Upper lobe of left lung (tissue), 6 donors: Measurements from ENCODE around the gene RAN. TPM values are rescaled to one million over a fixed set of nuclear protein-coding genes. Genes with fewer than 3 reads are reported as not detected.

Experiments
- ATAC-seq, 2 donors: fragments of 200-7000 bp; cut with Tn5 transposase; one replicate each; pipeline ENCODE4 v1.9.1; 2022; ENCODE audit warnings: mild to moderate bottlenecking in 2 of 2, moderate library complexity in 2 of 2; ENCODE audit not compliant: low FRiP score in 2 of 2
- DNase-seq, 2 donors: peaks; one replicate each; pipeline ENCODE4 v3.0.0-alpha.2; 2019 to 2020
- H3K27ac ChIP-seq, 4 donors: fragments of 200-600 bp; sonication (generic); one replicate each; pipeline ENCODE4 v1.5.1; 2016 to 2019
- H3K27me3 ChIP-seq, 4 donors: fragments of 200-600 bp; sonication (generic); one replicate each; pipeline ENCODE4 v1.5.1; 2017 to 2019
- H3K36me3 ChIP-seq, 4 donors: fragments of 200-600 bp; sonication (generic); one replicate each; pipeline ENCODE4 v1.5.1; 2016 to 2019
- H3K4me1 ChIP-seq, 4 donors: fragments of 200-600 bp; sonication (generic); one replicate each; pipeline ENCODE4 v1.5.1; 2018 to 2019
- H3K4me3 ChIP-seq, 4 donors: fragments of 200-600 bp; sonication (generic); one replicate each; pipeline ENCODE4 v1.5.1; 2017 to 2019; ENCODE audit warnings: mild to moderate bottlenecking in 2 of 4, moderate library complexity in 1 of 4
- H3K9me3 ChIP-seq, 4 donors: fragments of 200-600 bp; sonication (generic); one replicate each; pipeline ENCODE4 v1.5.1; 2018 to 2019
- CTCF ChIP-seq, 6 experiments: fragments of 450-650 bp in 4 of 6; fragments of 200-600 bp in 2 of 6; sonication (generic) in 2 of 6; IDR thresholded peaks; one replicate each; pipeline ENCODE4 v1.5.1; 2016 to 2019; ENCODE audit warnings: antibody characterized with exemption in 6 of 6
- EP300 ChIP-seq, 4 donors: sonication (generic); formaldehyde crosslinking; IDR thresholded peaks; one replicate each; pipeline ENCODE4 v1.5.1; 2017; ENCODE audit warnings: antibody characterized with exemption in 4 of 4, control low read depth in 2 of 4
- POLR2A ChIP-seq, 4 donors: fragments of 450-650 bp; IDR thresholded peaks; one replicate each; pipeline ENCODE4 v1.5.1; 2016 to 2017; ENCODE audit warnings: antibody characterized with exemption in 4 of 4, mild to moderate bottlenecking in 2 of 4
- POLR2AphosphoS5 ChIP-seq, 2 donors: sonication (generic); formaldehyde crosslinking; IDR thresholded peaks; one replicate each; pipeline ENCODE4 v1.5.1; 2017; ENCODE audit warnings: antibody characterized with exemption in 2 of 2
- WGBS, 2 donors: methylation state at CpG; one replicate each; pipeline ENCODE4 v1.1.5; 2017 to 2018; 5-methylcytosine and 5-hydroxymethylcytosine counted together
- total RNA-seq, 6 donors: library from RNA; depleted of rRNA in 4 of 6; stranded (reverse); fragments of >200 nt in 4 of 6; gene quantifications; one replicate each; pipeline versions ENCODE4 v1.1.0 to v1.2.1, GENCODE V29; 2016 to 2021
- donor health status: DM: no; HTN: no; CAD: no; lungs with moderate emphysema.
- donor health status: DM: no; HTN: yes; CAD: no; lungs with severe emphysema.

RAN gene
- total RNA-seq, 6 donors from 2014 or later, result 75.4 to 406 (median 188) TPM

- Histone ChIP-seq H3K4me1 (peaks cover 0 to 2% (median 0%) of the 10 kb centered on the region in 4 donors), H3K27ac (no peak overlapping the region), H3K9me3 (no peaks in the 10 kb centered on the region), H3K4me3 (no peak overlapping the region), H3K36me3 (no peaks in the 10 kb centered on the region), H3K27me3 (no peaks in the 10 kb centered on the region)
- no peak for DNase-seq
- ATAC-seq, result no peak
- TF ChIP-seq POLR2A (IDR thresholded peaks at IDR 0.05) (no peak), EP300 (IDR thresholded peaks at IDR 0.05) (no peak), CTCF (IDR thresholded peaks at IDR 0.05) (no peak), POLR2AphosphoS5 (IDR thresholded peaks at IDR 0.05) (no peak)
- 62 to 65% methylated on average over 7 of the region's 7 CpGs for WGBS, 2 donors
These were observed 22.1 kb upstream of the RAN start for GRCh38 chr12:130849561-130850417.

- ATAC-seq, result no peak
- no peak for TF ChIP-seq EP300 (IDR thresholded peaks at IDR 0.05)
- TF ChIP-seq POLR2AphosphoS5 (IDR thresholded peaks at IDR 0.05), result no peak
- no peak for TF ChIP-seq CTCF (IDR thresholded peaks at IDR 0.05)
- no peak for DNase-seq
- WGBS, 2 donors, result 75 to 76% methylated on average over 12 of the region's 12 CpGs
- Histone ChIP-seq H3K4me3 (no peak overlapping the region), H3K4me1 (peaks cover 0 to 2% (median 0%) of the 10 kb centered on the region in 4 donors), H3K9me3 (no peaks in the 10 kb centered on the region), H3K27me3 (no peaks in the 10 kb centered on the region), H3K36me3 (no peaks in the 10 kb centered on the region), H3K27ac (no peak overlapping the region)
These were observed 21.3 kb upstream of the RAN start for GRCh38 chr12:130850418-130851021.

- Histone ChIP-seq H3K27ac (no peak overlapping the region), H3K4me1 (no peaks in the 10 kb centered on the region), H3K36me3 (no peaks in the 10 kb centered on the region), H3K9me3 (no peaks in the 10 kb centered on the region), H3K27me3 (no peaks in the 10 kb centered on the region), H3K4me3 (no peak overlapping the region)
- no peak for DNase-seq
- TF ChIP-seq POLR2A (IDR thresholded peaks at IDR 0.05), result no peak
- no peak for TF ChIP-seq POLR2AphosphoS5 (IDR thresholded peaks at IDR 0.05)
- TF ChIP-seq CTCF (IDR thresholded peaks at IDR 0.05), result no peak
- no peak for TF ChIP-seq EP300 (IDR thresholded peaks at IDR 0.05)
- WGBS, 2 donors, result 84 to 85% methylated on average over 4 of the region's 4 CpGs
- no peak for ATAC-seq
These were observed 15.8 kb upstream of the RAN start for GRCh38 chr12:130856088-130856487.

- WGBS, 2 donors, result 82 to 86% methylated on average over 4 of the region's 4 CpGs
- no peak for ATAC-seq
These were observed 13.8 kb upstream of the RAN start for GRCh38 chr12:130858084-130858483.

More at GRCh38 chr12:130858084-130858483, 13.8 kb upstream of the RAN start:
- Histone ChIP-seq H3K27ac (no peak overlapping the region), H3K4me3 (no peak overlapping the region), H3K9me3 (peaks cover 0 to 5% (median 0%) of the 10 kb centered on the region in 4 donors), H3K4me1 (no peaks in the 10 kb centered on the region), H3K36me3 (no peaks in the 10 kb centered on the region), H3K27me3 (no peaks in the 10 kb centered on the region)
- TF ChIP-seq CTCF (IDR thresholded peaks at IDR 0.05) (no peak), EP300 (IDR thresholded peaks at IDR 0.05) (no peak), POLR2A (IDR thresholded peaks at IDR 0.05) (no peak), POLR2AphosphoS5 (IDR thresholded peaks at IDR 0.05) (no peak)
- no peak for DNase-seq
